SK-N-SH (cell line): ENCODE measurements around the gene PLD6. TPM values are rescaled to one million over a fixed set of nuclear protein-coding genes. Genes with fewer than 3 reads are reported as not detected.

Experiments used
- CTCF ChIA-PET: fragments of 300-600, 350-600 bp; formaldehyde crosslinking; extraction: SDS; loops from one replicate; lab custom pipeline; 2021; lab: Yijun Ruan, JAX
- POLR2A ChIA-PET: fragments of 350-600 bp; sonication (Branson Sonifier 250); formaldehyde crosslinking; extraction: SDS; loops from one replicate; lab custom pipeline; 2020; ENCODE audit warnings: antibody characterized with exemption, inconsistent platforms; lab: Yijun Ruan, JAX
- DNase-seq: peaks from one replicate; pipeline ENCODE4 v3.0.0; 2012
- H2AFZ ChIP-seq: fragments of 200-600 bp; sonication (generic); 2 replicates; pipeline ENCODE4 v1.8.1; 2016; ENCODE audit warnings: antibody characterized with exemption, mild to moderate bottlenecking, low read depth
- H3F3A ChIP-seq: fragments of 200-600 bp; sonication (generic); replicated peaks from 2 replicates; pipeline ENCODE3; 2016; ENCODE audit warnings: antibody characterized with exemption, mild to moderate bottlenecking; ENCODE audit not compliant: insufficient read depth
- H3K27ac ChIP-seq, 2 experiments: fragments of 200-500 bp in 1 of 2; fragments of 200-600 bp in 1 of 2; sonication (Bioruptor generic) in 1 of 2; sonication (generic), shearing (Covaris generic) in 1 of 2; 2 replicates each; pipeline versions ENCODE4 v1.5.1 to v1.6.1; 2014 to 2016; ENCODE audit warnings: low read depth in 2 of 2, inconsistent platforms in 1 of 2, low read length in 1 of 2, mild to moderate bottlenecking in 1 of 2, mixed read lengths in 1 of 2
- H3K27me3 ChIP-seq: fragments of 200-600 bp; sonication (generic), shearing (Covaris generic); 2 replicates; pipeline ENCODE4 v1.6.1; 2016; ENCODE audit warnings: mixed run types; ENCODE audit not compliant: insufficient read depth
- H3K36me3 ChIP-seq, 2 experiments: fragments of 200-500 bp in 1 of 2; fragments of 200-600 bp in 1 of 2; sonication (Bioruptor generic) in 1 of 2; sonication (generic) in 1 of 2; replicated peaks in 1 of 2; 2 replicates each; pipeline versions ENCODE3 to v1.5.1; 2014 to 2016; ENCODE audit warnings: low read length in 1 of 2, mild to moderate bottlenecking in 1 of 2; ENCODE audit not compliant: insufficient read depth in 2 of 2, control insufficient read depth in 1 of 2
- H3K4me1 ChIP-seq, 2 experiments: fragments of 200-500 bp in 1 of 2; fragments of 200-600 bp in 1 of 2; sonication (Bioruptor generic) in 1 of 2; sonication (generic), shearing (Covaris generic) in 1 of 2; 2 replicates each; pipeline versions ENCODE4 v1.5.1 to v1.6.1; 2014 to 2016; ENCODE audit warnings: low read depth in 1 of 2, low read length in 1 of 2, mixed run types in 1 of 2; ENCODE audit not compliant: insufficient read depth in 2 of 2, control insufficient read depth in 1 of 2
- H3K4me2 ChIP-seq: fragments of 200-600 bp; sonication (generic), shearing (Covaris generic); 2 replicates; pipeline ENCODE4 v1.6.1; 2017; ENCODE audit warnings: mixed run types
- H3K4me3 ChIP-seq, 2 experiments: fragments of 200-500 bp in 1 of 2; fragments of 200-600 bp in 1 of 2; sonication (Bioruptor generic) in 1 of 2; sonication (generic), shearing (Covaris generic) in 1 of 2; 2 replicates each; pipeline versions ENCODE4 v1.5.1 to v1.8.1; 2014 to 2016; ENCODE audit warnings: low read depth in 2 of 2, inconsistent platforms in 1 of 2, low read length in 1 of 2, mild to moderate bottlenecking in 1 of 2, mixed read lengths in 1 of 2, moderate library complexity in 1 of 2
- H3K79me2 ChIP-seq: fragments of 200-600 bp; sonication (generic); 2 replicates; pipeline ENCODE4 v1.8.1; 2017; ENCODE audit warnings: mild to moderate bottlenecking; ENCODE audit not compliant: insufficient read depth
- H3K9ac ChIP-seq: fragments of 200-600 bp; sonication (generic); 2 replicates; pipeline ENCODE4 v1.6.1; 2017; ENCODE audit warnings: mixed run types
- H3K9me2 ChIP-seq: fragments of 200-600 bp; sonication (generic); 2 replicates; pipeline ENCODE4 v1.6.1; 2017; ENCODE audit warnings: mixed run types
- H3K9me3 ChIP-seq: fragments of 200-600 bp; sonication (generic); 2 replicates; pipeline ENCODE4 v1.6.1; 2017; ENCODE audit warnings: mixed run types, mild to moderate bottlenecking, moderate library complexity
- H4K20me1 ChIP-seq: fragments of 200-600 bp; sonication (generic); 2 replicates; pipeline ENCODE4 v1.6.1; 2017; ENCODE audit warnings: mild to moderate bottlenecking, mixed run types; ENCODE audit not compliant: insufficient read depth
- CHD2 ChIP-seq: fragments of 150-350 bp; IDR thresholded peaks from 2 replicates; pipeline ENCODE4 v1.6.1; 2018; ENCODE audit warnings: low read length; ENCODE audit not compliant: partially characterized antibody
- EP300 ChIP-seq, 2 experiments: IDR thresholded peaks; 2 replicates each; pipeline versions ENCODE4 v1.4.0 to v1.6.1; 2012; ENCODE audit warnings: borderline replicate concordance in 1 of 2, low read depth in 1 of 2, low read length in 1 of 2
- MAX ChIP-seq: IDR thresholded peaks from 2 replicates; pipeline ENCODE4 v1.4.0; 2012; ENCODE audit warnings: low read depth
- MEF2A ChIP-seq: IDR thresholded peaks from 2 replicates; pipeline ENCODE4 v1.4.0; 2012; ENCODE audit warnings: low read depth, borderline replicate concordance
- PBX3 ChIP-seq: IDR thresholded peaks from 2 replicates; pipeline ENCODE4; 2012
- REST ChIP-seq: IDR thresholded peaks from 2 replicates; pipeline ENCODE4 v1.6.1; 2012; ENCODE audit warnings: mild to moderate bottlenecking, low read depth, low read length, moderate library complexity
- RXRA ChIP-seq: IDR thresholded peaks from 2 replicates; pipeline ENCODE4 v1.4.0; 2012; ENCODE audit warnings: low read depth, mild to moderate bottlenecking, borderline replicate concordance
- SIN3A ChIP-seq: IDR thresholded peaks from 2 replicates; pipeline ENCODE4 v1.6.1; 2012; ENCODE audit warnings: low read depth, mild to moderate bottlenecking, low read length, moderate library complexity, borderline replicate concordance
- SMC3 ChIP-seq: IDR thresholded peaks from 2 replicates; pipeline ENCODE4 v1.6.1; 2012; ENCODE audit warnings: low read depth, low read length, improper control_type of control experiment
- USF1 ChIP-seq: IDR thresholded peaks from 2 replicates; pipeline ENCODE4 v1.4.0; 2012; ENCODE audit warnings: low read depth, borderline replicate concordance
- YY1 ChIP-seq: IDR thresholded peaks from 2 replicates; pipeline ENCODE4 v1.4.0; 2012; ENCODE audit warnings: low read depth, mild to moderate bottlenecking
- WGBS: methylation state at CpG from one replicate; pipeline ENCODE4 v1.1.6; 2017; ENCODE audit warnings: low lambda C conversion rate; 5-methylcytosine and 5-hydroxymethylcytosine counted together
- polyA plus RNA-seq, 3 experiments: library from polyadenylated mRNA; depleted of rRNA; stranded (reverse); fragments of >200 nt; gene quantifications; 2 replicates each; pipeline ENCODE4 v1.2.3, GENCODE V29; 2012

PLD6 gene
- polyA plus RNA-seq, 1 of the 3 experiments (the other 2 are of a cell fraction) = 3.7 TPM

- H3K79me2 ChIP-seq = no peaks in the 10 kb centered on the region
- peaks cover 0 to 5% of the 10 kb centered on the region in 2 experiments; a peak in 1 of 4 replicates for H3K4me1 ChIP-seq
- no peak overlapping the region for H3K9ac ChIP-seq
- H3F3A ChIP-seq = peaks cover 10% of the 10 kb centered on the region
- no peak overlapping the region for H2AFZ ChIP-seq
- POLR2A ChIA-PET = no interaction called here
- TF ChIP-seq CHD2 (no peak), USF1 (no peak), PBX3 (no peak), RXRA (no peak), EP300 (IDR thresholded peaks at IDR 0.05; ENCODE audit: borderline replicate concordance in 1 of 2, low read depth in 1 of 2, low read length in 1 of 2) (no peak), SIN3A (no peak), REST (no peak), MEF2A (no peak), MAX (no peak), YY1 (no peak), SMC3 (no peak)
- TF ChIP-seq, all 33 proteins: peak for 0
- WGBS = 98% methylated on average over 3 of the region's 3 CpGs
- CTCF ChIA-PET = no interaction called here
- Histone ChIP-seq H3K27me3 (no peaks in the 10 kb centered on the region), H4K20me1 (no peaks in the 10 kb centered on the region), H3K9me3 (no peaks in the 10 kb centered on the region), H3K36me3 (peaks cover 30 to 65% of the 10 kb centered on the region in 2 experiments), H3K4me2 (no peak overlapping the region), H3K4me3 (no peak overlapping the region), H3K27ac (no peak overlapping the region), H3K9me2 (no peaks in the 10 kb centered on the region)
- DNase-seq = no peak
Observed at GRCh38 chr17:17253406-17253805, 47.3 kb upstream of the PLD6 start.
